Endothelial cell of hepatic sinusoid (primary cell): ENCODE data around the gene NEU4.
"Not testable (repeated sequence)": the region's sequence is repeated elsewhere in the genome, so short reads cannot be mapped to it uniquely, and the experiment has no call there.

Experiments
- in situ Hi-C: cut with HindIII; loops from 2 replicates; pipeline ENCODE4 v1.10.0; 2017; ENCODE audit warnings: low sequenced_read_pairs

The NEU4 gene

GRCh38 chr2:241798081-241798630 lies 10.8 kb upstream of the NEU4 start:
- in situ Hi-C loops, result no loop called here

GRCh38 chr2:241798631-241799521 lies 10.1 kb upstream of the NEU4 start:
- in situ Hi-C loops, result no loop called here

GRCh38 chr2:241799522-241800197 lies 9.3 kb upstream of the NEU4 start:
- in situ Hi-C loops, result no loop called here

- in situ Hi-C loops, result not testable (repeated sequence)
Measured at GRCh38 chr2:241800198-241800903, 8.6 kb upstream of the NEU4 start.

GRCh38 chr2:241801611-241802420 lies 7.2 kb upstream of the NEU4 start:
- in situ Hi-C loops, result no loop called here

- in situ Hi-C loops, result no loop called here
Measured at GRCh38 chr2:241802421-241803318, 6.3 kb upstream of the NEU4 start.

GRCh38 chr2:241803387-241804325 lies 5.3 kb upstream of the NEU4 start:
- in situ Hi-C loops, result no loop called here

GRCh38 chr2:241804326-241805229 lies 4.4 kb upstream of the NEU4 start:
- in situ Hi-C loops, result no loop called here

GRCh38 chr2:241806217-241806616 lies 2.8 kb upstream of the NEU4 start:
- in situ Hi-C loops, result not testable (repeated sequence)

GRCh38 chr2:241808051-241808720 lies 807 bp upstream of the NEU4 start:
- in situ Hi-C loops, result no loop called here

- in situ Hi-C loops, result no loop called here
Measured at GRCh38 chr2:241809383-241810306, 652 bp downstream of the NEU4 start.

GRCh38 chr2:241810307-241811200 lies 1.6 kb downstream of the NEU4 start:
- in situ Hi-C loops, result no loop called here

GRCh38 chr2:241811201-241811951 lies 2.4 kb downstream of the NEU4 start:
- in situ Hi-C loops, result no loop called here
